GM12878 (cell line): ENCODE data around the gene WDR45B. TPM values are rescaled to one million over a fixed set of nuclear protein-coding genes. Genes with fewer than 3 reads are reported as not detected.

Experiments
- ATAC-seq: fragments of 200-7000 bp; cut with Tn5 transposase; 3 replicates; pipeline ENCODE4 v1.9.1; 2020; ENCODE audit warnings: mild to moderate bottlenecking, moderate library complexity
- BruUV-seq: library from RNA; stranded (reverse); fragments of 400-500 nt; replicated peaks from 2 replicates; lab custom pipeline; 2021; lab: Mats Ljungman, UMichigan
- CTCF ChIA-PET: fragments of 300-600 bp; sonication (Branson Sonifier 250); formaldehyde crosslinking; extraction: SDS; loops from one replicate; lab custom pipeline; 2021; ENCODE audit warnings: inconsistent platforms; lab: Yijun Ruan, JAX
- POLR2A ChIA-PET: fragments of 350-600 bp; formaldehyde crosslinking; extraction: SDS; loops from one replicate; lab custom pipeline; 2021; ENCODE audit warnings: inconsistent platforms; lab: Charles Lee
- RAD21 ChIA-PET: fragments of 300-600 bp; sonication (Branson Sonifier 250); formaldehyde crosslinking; loops from one replicate; lab custom pipeline; 2023; ENCODE audit warnings: antibody characterized with exemption; ENCODE audit not compliant: unreplicated experiment; lab: Charles Lee
- SMC1A ChIA-PET: fragments of 300-600 bp; sonication (Branson Sonifier 250); formaldehyde crosslinking; loops from one replicate; lab custom pipeline; 2023; ENCODE audit not compliant: unreplicated experiment, uncharacterized antibody; lab: Charles Lee
- DNase-seq: peaks from one replicate; pipeline ENCODE4 v3.0.0-alpha.2; 2011; ENCODE audit warnings: low read depth, low spot score
- FAIRE-seq: peaks from 3 replicates; lab custom pipeline; 2011; peaks lifted over from hg19 to GRCh38; lab: Jason Lieb, UNC
- H2AFZ ChIP-seq: 2 replicates; pipeline ENCODE4 v1.6.0; 2011; ENCODE audit warnings: low read depth, low read length, control low read depth; ENCODE audit not compliant: control insufficient read depth
- H3K27ac ChIP-seq: 2 replicates; pipeline ENCODE4 v1.5.1; 2011; ENCODE audit warnings: control low read depth; ENCODE audit not compliant: control insufficient read depth, insufficient read depth
- H3K27me3 ChIP-seq, 2 experiments: replicated peaks in 1 of 2; 2 replicates each; pipeline versions ENCODE4 v1.6.0 to v1.6.1; 2011; ENCODE audit warnings: low read length in 1 of 2; ENCODE audit not compliant: control insufficient read depth in 2 of 2, insufficient read depth in 2 of 2
- H3K36me3 ChIP-seq, 2 experiments: 2 replicates each; pipeline ENCODE4 v1.5.1; 2011; ENCODE audit warnings: low read length in 1 of 2; ENCODE audit not compliant: control insufficient read depth in 2 of 2, insufficient read depth in 2 of 2
- H3K4me1 ChIP-seq: 2 replicates; pipeline ENCODE4 v1.6.1; 2011; ENCODE audit warnings: mild to moderate bottlenecking, low read length, moderate library complexity, mixed read lengths; ENCODE audit not compliant: control insufficient read depth, insufficient read depth
- H3K4me2 ChIP-seq: 2 replicates; pipeline ENCODE4 v1.6.0; 2011; ENCODE audit warnings: control low read depth; ENCODE audit not compliant: control insufficient read depth, insufficient read depth
- H3K4me3 ChIP-seq: fragments of 200-600 bp; sonication (generic); 2 replicates; pipeline ENCODE4 v1.5.1; 2016
- H3K79me2 ChIP-seq: 2 replicates; pipeline ENCODE4 v1.6.0; 2011; ENCODE audit warnings: low read length; ENCODE audit not compliant: control insufficient read depth, insufficient read depth
- H3K9ac ChIP-seq: 2 replicates; pipeline ENCODE4 v1.8.0; 2011; ENCODE audit warnings: low read length, control low read depth, mixed read lengths; ENCODE audit not compliant: control insufficient read depth, insufficient read depth
- H3K9me3 ChIP-seq: replicated peaks from 3 replicates; pipeline ENCODE4 v1.5.1; 2011; ENCODE audit warnings: mild to moderate bottlenecking, low read length; ENCODE audit not compliant: control insufficient read depth, insufficient read depth
- H4K20me1 ChIP-seq: 2 replicates; pipeline ENCODE4 v1.6.0; 2011; ENCODE audit not compliant: control insufficient read depth, insufficient read depth
- ESRRA ChIP-seq: IDR thresholded peaks from 2 replicates; pipeline ENCODE4 v1.6.1; 2012; ENCODE audit warnings: mild to moderate bottlenecking, low read length, improper control_type of control experiment
- FOXM1 ChIP-seq: IDR thresholded peaks from 2 replicates; pipeline ENCODE4 v1.6.1; 2012; ENCODE audit warnings: low read depth, mild to moderate bottlenecking, inconsistent platforms, low read length, moderate library complexity
- JUNB ChIP-seq: IDR thresholded peaks from 2 replicates; pipeline ENCODE4 v1.6.1; 2016; ENCODE audit warnings: antibody characterized with exemption, mild to moderate bottlenecking
- LARP7 ChIP-seq: fragments of 450-650 bp; IDR thresholded peaks from 2 replicates; pipeline ENCODE4 v1.6.1; 2017; ENCODE audit warnings: mild to moderate bottlenecking
- MYB ChIP-seq: fragments of 150-350 bp; IDR thresholded peaks from 2 replicates; pipeline ENCODE4 v1.6.1; 2014; ENCODE audit warnings: mild to moderate bottlenecking, low read depth, low read length, borderline replicate concordance
- NFYA ChIP-seq: IDR thresholded peaks from 2 replicates; pipeline ENCODE4 v1.6.1; 2011; ENCODE audit warnings: low read depth, mild to moderate bottlenecking, low read length, improper control_type of control experiment, borderline replicate concordance
- NR2F1 ChIP-seq: fragments of 450-650 bp; conservative IDR thresholded peaks from 2 replicates; pipeline ENCODE4 v1.6.1; 2017; ENCODE audit warnings: mild to moderate bottlenecking
- SRF ChIP-seq, 2 experiments: IDR thresholded peaks; 2 replicates each; pipeline ENCODE4 v1.6.1; 2011; ENCODE audit warnings: low read depth in 2 of 2, low read length in 2 of 2, mild to moderate bottlenecking in 1 of 2, moderate library complexity in 1 of 2
- SUPT20H ChIP-seq: IDR thresholded peaks from 2 replicates; pipeline ENCODE4 v1.6.1; 2011; ENCODE audit warnings: low read depth, mild to moderate bottlenecking, low read length, moderate library complexity, borderline replicate concordance; ENCODE audit not compliant: control insufficient read depth
- ZNF24 ChIP-seq: fragments of 450-650 bp; IDR thresholded peaks from 2 replicates; pipeline ENCODE4 v1.6.1; 2017; ENCODE audit warnings: antibody characterized with exemption, mild to moderate bottlenecking
- WGBS: methylation state at CpG from one replicate; pipeline ENCODE4 v1.1.6; 2016; ENCODE audit warnings: low lambda C conversion rate; ENCODE audit not compliant: insufficient replicate concordance, insufficient coverage; ENCODE audit errors: missing lambda C conversion rate; 5-methylcytosine and 5-hydroxymethylcytosine counted together
- in situ Hi-C: fragments of 300-500 bp; cut with MboI; formaldehyde crosslinking; loops from 9 replicates; pipeline ENCODE4 v1.14.3; 2018; ENCODE audit warnings: mixed read lengths
- intact Hi-C: fragments of 100-400 bp; cut with micrococcal nuclease; formaldehyde crosslinking; loops from one replicate; pipeline ENCODE4 v1.14.2; 2022; ENCODE audit not compliant: unreplicated experiment
- polyA plus RNA-seq, 11 experiments: library from polyadenylated mRNA; depleted of rRNA in 4 of 11; unstranded in 6 of 11; stranded (reverse) in 5 of 11; fragments of >200 nt; fragmentation: Nextera tagmentation in 4 of 11; fragmentation: Illumina TruSeq in 1 of 11; extraction: Ambion mirVana in 4 of 11; extraction: Trizol in 1 of 11; gene quantifications; 1 replicate in 1 of 11; 2 replicates in 10 of 11; pipeline versions ENCODE4 v1.2.1 to v1.2.3, GENCODE V29; 2011 to 2016; ENCODE audit warnings: inconsistent platforms in 2 of 11, missing spikeins in 2 of 11, low read depth in 1 of 11
- total RNA-seq, 4 experiments: library from RNA; depleted of rRNA in 3 of 4; stranded (reverse); fragments of >200 nt in 3 of 4; fragmentation: Illumina TruSeq in 1 of 4; extraction: Trizol in 1 of 4; gene quantifications; 2 replicates each; pipeline versions ENCODE4 v1.2.1 to v1.2.3, GENCODE V29; 2013 to 2021
- TF ChIP-seq, protein P1 (sequence below): fragments of 150-350 bp; IDR thresholded peaks from 2 replicates; pipeline ENCODE4 v1.6.1; 2014; ENCODE audit warnings: mild to moderate bottlenecking, low read depth, low read length

Gene WDR45B
- total and polyA plus RNA-seq, 10 of the 15 experiments (the other 5 are each of a cell fraction or from before 2014, with no cell fraction given), result 1.0 to 73.7 (median 26.6) TPM

GRCh38 chr17:82692268-82692667 is 44.0 kb upstream of the WDR45B start:
- no peak overlapping the region for H3K4me2 ChIP-seq
- no peaks in the 10 kb centered on the region for H4K20me1 ChIP-seq
- in situ Hi-C loops (no loop called here), intact Hi-C loops (no loop called here)
- TF ChIP-seq LARP7, result no peak
- TF ChIP-seq, protein P1, sequence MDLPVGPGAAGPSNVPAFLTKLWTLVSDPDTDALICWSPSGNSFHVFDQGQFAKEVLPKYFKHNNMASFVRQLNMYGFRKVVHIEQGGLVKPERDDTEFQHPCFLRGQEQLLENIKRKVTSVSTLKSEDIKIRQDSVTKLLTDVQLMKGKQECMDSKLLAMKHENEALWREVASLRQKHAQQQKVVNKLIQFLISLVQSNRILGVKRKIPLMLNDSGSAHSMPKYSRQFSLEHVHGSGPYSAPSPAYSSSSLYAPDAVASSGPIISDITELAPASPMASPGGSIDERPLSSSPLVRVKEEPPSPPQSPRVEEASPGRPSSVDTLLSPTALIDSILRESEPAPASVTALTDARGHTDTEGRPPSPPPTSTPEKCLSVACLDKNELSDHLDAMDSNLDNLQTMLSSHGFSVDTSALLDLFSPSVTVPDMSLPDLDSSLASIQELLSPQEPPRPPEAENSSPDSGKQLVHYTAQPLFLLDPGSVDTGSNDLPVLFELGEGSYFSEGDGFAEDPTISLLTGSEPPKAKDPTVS, result no peak
- no peak for TF ChIP-seq NFYA
- TF ChIP-seq NR2F1, result no peak
- no peak for TF ChIP-seq JUNB
- TF ChIP-seq SRF (IDR thresholded peaks at IDR 0.05; ENCODE audit: low read depth in 2 of 2, low read length in 2 of 2), result no peak
- no peak for TF ChIP-seq ZNF24
- TF ChIP-seq SUPT20H, result no peak
- TF ChIP-seq MYB, result no peak
- no peak for TF ChIP-seq ESRRA
- no peak for TF ChIP-seq FOXM1
- ATAC-seq (no peak), DNase-seq (no peak), FAIRE-seq (no peak)
- no peak overlapping the region for H3K9ac ChIP-seq
- H3K4me3 ChIP-seq, result no peak overlapping the region
- H2AFZ ChIP-seq, result no peak overlapping the region
- SMC1A ChIA-PET, result no interaction called here
- H3K79me2 ChIP-seq, result no peaks in the 10 kb centered on the region
- peaks cover 11% of the 10 kb centered on the region; the same call in 2 of the 3 replicates for H3K9me3 ChIP-seq
- H3K36me3 ChIP-seq, result no peaks in the 10 kb centered on the region
- BruUV-seq, result no TSS peak
- RAD21 ChIA-PET, result no interaction called here
- WGBS, result 71% methylated on average over 15 of the region's 16 CpGs
- H3K27me3 ChIP-seq, result no peaks in the 10 kb centered on the region; a peak in 1 of 4 replicates
- H3K4me1 ChIP-seq, result no peaks in the 10 kb centered on the region
- CTCF ChIA-PET, result no interaction called here
- no peak overlapping the region for H3K27ac ChIP-seq
- POLR2A ChIA-PET, result no interaction called here
